Keratinocyte (primary cell): Measurements from ENCODE around the gene TIAM2.

Source experiments
- EZH2 ChIP-seq: IDR thresholded peaks from one replicate; pipeline ENCODE4 v1.6.1; 2012; ENCODE audit warnings: inconsistent platforms, mild to moderate bottlenecking, low read length, moderate library complexity
- TF ChIP-seq, protein P1 (sequence below), 3 experiments: IDR thresholded peaks in 1 of 3; conservative IDR thresholded peaks in 1 of 3; optimal IDR thresholded peaks in 1 of 3; 2 replicates in 2 of 3; 3 replicates in 1 of 3; pipeline versions ENCODE3 to v1.5.1; 2011; ENCODE audit warnings: low read length in 3 of 3, mild to moderate bottlenecking in 3 of 3, moderate library complexity in 2 of 3, control low read depth in 1 of 3, inconsistent platforms in 1 of 3; ENCODE audit not compliant: insufficient read depth in 2 of 3; ENCODE audit errors: extremely low read depth in 1 of 3

- TF ChIP-seq EZH2 = no peak
- TF ChIP-seq, protein P1, sequence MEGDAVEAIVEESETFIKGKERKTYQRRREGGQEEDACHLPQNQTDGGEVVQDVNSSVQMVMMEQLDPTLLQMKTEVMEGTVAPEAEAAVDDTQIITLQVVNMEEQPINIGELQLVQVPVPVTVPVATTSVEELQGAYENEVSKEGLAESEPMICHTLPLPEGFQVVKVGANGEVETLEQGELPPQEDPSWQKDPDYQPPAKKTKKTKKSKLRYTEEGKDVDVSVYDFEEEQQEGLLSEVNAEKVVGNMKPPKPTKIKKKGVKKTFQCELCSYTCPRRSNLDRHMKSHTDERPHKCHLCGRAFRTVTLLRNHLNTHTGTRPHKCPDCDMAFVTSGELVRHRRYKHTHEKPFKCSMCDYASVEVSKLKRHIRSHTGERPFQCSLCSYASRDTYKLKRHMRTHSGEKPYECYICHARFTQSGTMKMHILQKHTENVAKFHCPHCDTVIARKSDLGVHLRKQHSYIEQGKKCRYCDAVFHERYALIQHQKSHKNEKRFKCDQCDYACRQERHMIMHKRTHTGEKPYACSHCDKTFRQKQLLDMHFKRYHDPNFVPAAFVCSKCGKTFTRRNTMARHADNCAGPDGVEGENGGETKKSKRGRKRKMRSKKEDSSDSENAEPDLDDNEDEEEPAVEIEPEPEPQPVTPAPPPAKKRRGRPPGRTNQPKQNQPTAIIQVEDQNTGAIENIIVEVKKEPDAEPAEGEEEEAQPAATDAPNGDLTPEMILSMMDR (optimal IDR thresholded peaks at IDR 0.05 in 1 of 3, IDR thresholded peaks at IDR 0.05 in 1 of 3, conservative IDR thresholded peaks at IDR 0.05 in 1 of 3; ENCODE audit: extremely low read depth in 1 of 3, insufficient read depth in 2 of 3, low read length in 3 of 3) = no peak
Observed at GRCh38 chr6:155078331-155078745, 83.2 kb downstream of the TIAM2 start.
